ENCODE measurements around the gene ZNF239. TPM values are rescaled to one million over a fixed set of nuclear protein-coding genes. Genes with fewer than 3 reads are reported as not detected.

Gene ZNF239
- total RNA-seq, 1 donor from 2014 or later: 9.2 TPM

DNA sequence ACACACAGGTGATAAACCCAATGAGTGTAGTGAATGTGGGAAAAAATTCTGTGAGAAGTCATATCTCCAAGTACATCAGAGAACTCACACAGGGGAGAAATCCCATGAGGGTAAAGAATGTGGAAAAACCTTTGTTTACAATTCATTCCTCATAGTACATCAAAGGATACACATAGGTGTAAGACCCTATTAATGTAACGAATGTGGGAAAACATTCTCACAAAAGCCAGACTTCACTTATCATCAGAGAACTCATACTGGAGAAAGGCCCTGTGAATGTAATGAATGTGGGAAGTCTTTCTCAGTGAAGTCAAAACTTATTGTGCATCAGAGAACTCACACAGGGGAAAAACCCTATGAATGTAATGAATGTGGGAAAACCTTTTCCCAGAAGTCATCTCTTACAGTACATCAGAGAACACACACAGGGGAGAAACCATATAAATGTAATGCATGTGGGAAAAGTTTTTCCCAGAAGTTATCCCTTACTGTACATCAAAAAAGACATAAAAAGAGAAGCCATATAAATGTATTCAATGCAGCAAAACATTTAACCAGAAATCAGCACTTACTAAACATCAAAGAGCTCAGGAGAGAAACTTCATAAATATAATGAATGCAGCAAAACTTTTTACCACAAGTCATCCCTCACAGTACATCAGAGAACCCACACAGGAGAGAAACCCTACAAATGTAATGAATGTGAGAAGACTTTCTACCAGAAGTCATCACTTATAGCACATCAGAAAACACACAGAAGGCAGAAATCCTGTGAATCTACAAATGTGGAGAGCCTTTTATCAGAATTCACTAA is 49.8 kb downstream of the ZNF239 start:
- Mint-ChIP-seq H3K27ac (no peak overlapping the region), H3K27me3 (no peaks in the 10 kb centered on the region), H3K36me3 (no peaks in the 10 kb centered on the region), H3K4me1 (ENCODE audit: unreplicated experiment) (no peaks in the 10 kb centered on the region), H3K9me3 (peaks cover 20% of the 10 kb centered on the region), H3K4me3 (no peak overlapping the region)
- TF ChIP-seq, protein P1, sequence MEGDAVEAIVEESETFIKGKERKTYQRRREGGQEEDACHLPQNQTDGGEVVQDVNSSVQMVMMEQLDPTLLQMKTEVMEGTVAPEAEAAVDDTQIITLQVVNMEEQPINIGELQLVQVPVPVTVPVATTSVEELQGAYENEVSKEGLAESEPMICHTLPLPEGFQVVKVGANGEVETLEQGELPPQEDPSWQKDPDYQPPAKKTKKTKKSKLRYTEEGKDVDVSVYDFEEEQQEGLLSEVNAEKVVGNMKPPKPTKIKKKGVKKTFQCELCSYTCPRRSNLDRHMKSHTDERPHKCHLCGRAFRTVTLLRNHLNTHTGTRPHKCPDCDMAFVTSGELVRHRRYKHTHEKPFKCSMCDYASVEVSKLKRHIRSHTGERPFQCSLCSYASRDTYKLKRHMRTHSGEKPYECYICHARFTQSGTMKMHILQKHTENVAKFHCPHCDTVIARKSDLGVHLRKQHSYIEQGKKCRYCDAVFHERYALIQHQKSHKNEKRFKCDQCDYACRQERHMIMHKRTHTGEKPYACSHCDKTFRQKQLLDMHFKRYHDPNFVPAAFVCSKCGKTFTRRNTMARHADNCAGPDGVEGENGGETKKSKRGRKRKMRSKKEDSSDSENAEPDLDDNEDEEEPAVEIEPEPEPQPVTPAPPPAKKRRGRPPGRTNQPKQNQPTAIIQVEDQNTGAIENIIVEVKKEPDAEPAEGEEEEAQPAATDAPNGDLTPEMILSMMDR (conservative IDR thresholded peaks at IDR 0.05): no peak
- no peak for DNase-seq (ENCODE audit: extremely low spot score, unreplicated experiment)

Other genes with a start within 250 kb of the ZNF239 start
- 0.97 and 3.1 TPM in 2 replicates for gene FXYD4, start 203.0 kb downstream of the ZNF239 start, total RNA-seq (ENCODE audit: low replicate concordance)
- 220 and 287 TPM in 2 replicates for gene HNRNPF, start 165.4 kb downstream of the ZNF239 start, total RNA-seq (ENCODE audit: low replicate concordance)
- 3.5 and 6.4 TPM in 2 replicates for gene ZNF487, start 137.5 kb downstream of the ZNF239 start, total RNA-seq (ENCODE audit: low replicate concordance)
- gene ZNF485, start 31.8 kb upstream of the ZNF239 start, total RNA-seq (ENCODE audit: low replicate concordance): 3.5 and 6.7 TPM in 2 replicates
- gene ZNF32, start 74.3 kb upstream of the ZNF239 start, total RNA-seq (ENCODE audit: low replicate concordance): 30.5 and 41.8 TPM in 2 replicates